ENCODE results near the gene SND1. TPM values are rescaled to one million over a fixed set of nuclear protein-coding genes. Genes with fewer than 3 reads are reported as not detected.
A peak's percentile ranks its signal among the peaks of the same experiment; 100 is the strongest.

The SND1 gene
- total and polyA plus RNA-seq, 9 donors: 88.3 to 125 (median 97.7) TPM

GRCh38 chr7:127819975-127820731 lies 168.2 kb downstream of the SND1 start:
- Histone ChIP-seq H3K4me3 (ENCODE audit: low read length) (no peak overlapping the region), H3K9me3 (replicated peaks; ENCODE audit: control insufficient read depth, low read depth, low read length) (no peaks in the 10 kb centered on the region), H3K27me3 (ENCODE audit: control insufficient read depth, insufficient read depth, low read length) (no peaks in the 10 kb centered on the region), H3K4me1 (ENCODE audit: control insufficient read depth, insufficient read depth, low read length) (no peaks in the 10 kb centered on the region), H3K27ac (ENCODE audit: low read length) (no peak overlapping the region), H3K36me3 (ENCODE audit: control insufficient read depth, insufficient read depth, low read length) (no peaks in the 10 kb centered on the region)
- WGBS (ENCODE audit: insufficient coverage): no CpG with 5 or more reads among the region's 4 CpGs
- DNase-seq: no peak

GRCh38 chr7:127820732-127821085 lies 168.7 kb downstream of the SND1 start:
- Histone ChIP-seq H3K36me3 (ENCODE audit: control insufficient read depth, insufficient read depth, low read length) (no peaks in the 10 kb centered on the region), H3K4me3 (ENCODE audit: low read length) (no peak overlapping the region), H3K9me3 (replicated peaks; ENCODE audit: control insufficient read depth, low read depth, low read length) (no peaks in the 10 kb centered on the region), H3K27me3 (ENCODE audit: control insufficient read depth, insufficient read depth, low read length) (no peaks in the 10 kb centered on the region), H3K4me1 (ENCODE audit: control insufficient read depth, insufficient read depth, low read length) (no peaks in the 10 kb centered on the region), H3K27ac (ENCODE audit: low read length) (no peak overlapping the region)
- WGBS (ENCODE audit: insufficient coverage): no CpG with 5 or more reads among the region's 2 CpGs
- DNase-seq: peak; percentile 42

GRCh38 chr7:127821146-127821545 lies 169.2 kb downstream of the SND1 start:
- no peaks in the 10 kb centered on the region for H3K9me3 ChIP-seq (replicated peaks; ENCODE audit: control insufficient read depth, low read depth, low read length)
- WGBS (ENCODE audit: insufficient coverage): 91% methylated on average over 1 of the region's 1 CpG
- no peak overlapping the region for H3K4me3 ChIP-seq (ENCODE audit: low read length)
- no peaks in the 10 kb centered on the region for H3K4me1 ChIP-seq (ENCODE audit: control insufficient read depth, insufficient read depth, low read length)
- H3K36me3 ChIP-seq (ENCODE audit: control insufficient read depth, insufficient read depth, low read length): no peaks in the 10 kb centered on the region
- no peak for DNase-seq
- no peaks in the 10 kb centered on the region for H3K27me3 ChIP-seq (ENCODE audit: control insufficient read depth, insufficient read depth, low read length)
- H3K27ac ChIP-seq (ENCODE audit: low read length): no peak overlapping the region

GRCh38 chr7:127822822-127823508 lies 171.0 kb downstream of the SND1 start:
- no peaks in the 10 kb centered on the region for H3K9me3 ChIP-seq (replicated peaks; ENCODE audit: control insufficient read depth, low read depth, low read length)
- H3K36me3 ChIP-seq (ENCODE audit: control insufficient read depth, insufficient read depth, low read length): no peaks in the 10 kb centered on the region
- H3K4me1 ChIP-seq (ENCODE audit: control insufficient read depth, insufficient read depth, low read length): no peaks in the 10 kb centered on the region
- no peak overlapping the region for H3K4me3 ChIP-seq (ENCODE audit: low read length)
- H3K27ac ChIP-seq (ENCODE audit: low read length): no peak overlapping the region
- H3K27me3 ChIP-seq (ENCODE audit: control insufficient read depth, insufficient read depth, low read length): no peaks in the 10 kb centered on the region
- no peak for DNase-seq
- no CpG with 5 or more reads among the region's 5 CpGs for WGBS (ENCODE audit: insufficient coverage)

- H3K9me3 ChIP-seq (replicated peaks; ENCODE audit: control insufficient read depth, low read depth, low read length): no peaks in the 10 kb centered on the region
- WGBS (ENCODE audit: insufficient coverage): no CpG with 5 or more reads among the region's 1 CpG
- H3K4me1 ChIP-seq (ENCODE audit: control insufficient read depth, insufficient read depth, low read length): no peaks in the 10 kb centered on the region
- H3K36me3 ChIP-seq (ENCODE audit: control insufficient read depth, insufficient read depth, low read length): no peaks in the 10 kb centered on the region
- H3K27ac ChIP-seq (ENCODE audit: low read length): no peak overlapping the region
- H3K27me3 ChIP-seq (ENCODE audit: control insufficient read depth, insufficient read depth, low read length): no peaks in the 10 kb centered on the region
- DNase-seq: no peak
- no peak overlapping the region for H3K4me3 ChIP-seq (ENCODE audit: low read length)
Measured at GRCh38 chr7:127824682-127825081, 172.7 kb downstream of the SND1 start.

GRCh38 chr7:127828843-127829500 lies 177.0 kb downstream of the SND1 start:
- H3K27me3 ChIP-seq (ENCODE audit: control insufficient read depth, insufficient read depth, low read length): no peaks in the 10 kb centered on the region
- no CpG with 5 or more reads among the region's 4 CpGs for WGBS (ENCODE audit: insufficient coverage)
- no peak overlapping the region for H3K4me3 ChIP-seq (ENCODE audit: low read length)
- no peaks in the 10 kb centered on the region for H3K9me3 ChIP-seq (replicated peaks; ENCODE audit: control insufficient read depth, low read depth, low read length)
- DNase-seq: no peak
- H3K36me3 ChIP-seq (ENCODE audit: control insufficient read depth, insufficient read depth, low read length): no peaks in the 10 kb centered on the region
- H3K27ac ChIP-seq (ENCODE audit: low read length): no peak overlapping the region
- no peaks in the 10 kb centered on the region for H3K4me1 ChIP-seq (ENCODE audit: control insufficient read depth, insufficient read depth, low read length)

GRCh38 chr7:127831318-127832219 lies 179.6 kb downstream of the SND1 start:
- 80% methylated on average over 1 of the region's 5 CpGs for WGBS (ENCODE audit: insufficient coverage)
- no peak overlapping the region for H3K4me3 ChIP-seq (ENCODE audit: low read length)
- DNase-seq: peak; percentile 59
- no peaks in the 10 kb centered on the region for H3K9me3 ChIP-seq (replicated peaks; ENCODE audit: control insufficient read depth, low read depth, low read length)
- H3K27me3 ChIP-seq (ENCODE audit: control insufficient read depth, insufficient read depth, low read length): no peaks in the 10 kb centered on the region
- no peaks in the 10 kb centered on the region for H3K4me1 ChIP-seq (ENCODE audit: control insufficient read depth, insufficient read depth, low read length)
- H3K27ac ChIP-seq (ENCODE audit: low read length): no peak overlapping the region
- no peaks in the 10 kb centered on the region for H3K36me3 ChIP-seq (ENCODE audit: control insufficient read depth, insufficient read depth, low read length)

- 93% methylated on average over 6 of the region's 7 CpGs for WGBS (ENCODE audit: insufficient coverage)
- no peak overlapping the region for H3K27ac ChIP-seq (ENCODE audit: low read length)
- H3K27me3 ChIP-seq (ENCODE audit: control insufficient read depth, insufficient read depth, low read length): no peaks in the 10 kb centered on the region
Measured at GRCh38 chr7:127832592-127832991, 180.6 kb downstream of the SND1 start.

GRCh38 chr7:127833641-127834040 lies 181.6 kb downstream of the SND1 start:
- whole genome bisulfite sequencing (ENCODE audit: insufficient coverage): no CpG with 5 or more reads among the region's 1 CpG
- Histone ChIP-seq H3K9me3 (replicated peaks; ENCODE audit: control insufficient read depth, low read depth, low read length) (peaks cover 5% of the 10 kb centered on the region), H3K4me1 (ENCODE audit: control insufficient read depth, insufficient read depth, low read length) (no peaks in the 10 kb centered on the region), H3K27me3 (ENCODE audit: control insufficient read depth, insufficient read depth, low read length) (no peaks in the 10 kb centered on the region), H3K36me3 (ENCODE audit: control insufficient read depth, insufficient read depth, low read length) (no peaks in the 10 kb centered on the region), H3K4me3 (ENCODE audit: low read length) (no peak overlapping the region), H3K27ac (ENCODE audit: low read length) (no peak overlapping the region)
- no peak for DNase-seq

More at GRCh38 chr7:127832592-127832991, 180.6 kb downstream of the SND1 start:
- H3K4me3 ChIP-seq (ENCODE audit: low read length): no peak overlapping the region
- peaks cover 2% of the 10 kb centered on the region for H3K9me3 ChIP-seq (replicated peaks; ENCODE audit: control insufficient read depth, low read depth, low read length)
- H3K36me3 ChIP-seq (ENCODE audit: control insufficient read depth, insufficient read depth, low read length): no peaks in the 10 kb centered on the region
- no peak for DNase-seq
- no peaks in the 10 kb centered on the region for H3K4me1 ChIP-seq (ENCODE audit: control insufficient read depth, insufficient read depth, low read length)

Data from muscle of leg (tissue), 11 donors.